SK-N-SH treated with all-trans-retinoic acid at 6 μM for 48 hours (cell line): ENCODE results near the gene EHMT2.

ENCODE experiments used
- ATAC-seq: fragments of 200-7000 bp; cut with Tn5 transposase; 3 replicates; pipeline ENCODE4 v1.9.1; 2020; ENCODE audit warnings: mild to moderate bottlenecking, moderate library complexity
- ARNTL ChIP-seq: fragments of 450-650 bp; formaldehyde crosslinking; IDR thresholded peaks from 2 replicates; pipeline ENCODE4 v1.5.0; 2020; ENCODE audit warnings: low read depth, mild to moderate bottlenecking, moderate library complexity, borderline replicate concordance
- BACH2 ChIP-seq: fragments of 250-450 bp; sonication (Bioruptor Pico); IDR thresholded peaks from 2 replicates; pipeline ENCODE4 v1.9.0; 2021; ENCODE audit warnings: mild to moderate bottlenecking, borderline replicate concordance
- CREB5 ChIP-seq: fragments of 250-450 bp; sonication (Bioruptor Pico); IDR thresholded peaks from 2 replicates; pipeline ENCODE4 v1.5.1; 2020; ENCODE audit warnings: low read depth, mild to moderate bottlenecking, moderate library complexity
- CSDC2 ChIP-seq: fragments of 250-450 bp; sonication (Bioruptor Pico); IDR thresholded peaks from 2 replicates; pipeline ENCODE4 v1.5.0; 2020; ENCODE audit warnings: mild to moderate bottlenecking, moderate library complexity
- CSRNP3 ChIP-seq: fragments of 250-450 bp; sonication (Bioruptor Pico); IDR thresholded peaks from 2 replicates; pipeline ENCODE4 v1.5.1; 2021; ENCODE audit warnings: mild to moderate bottlenecking, moderate library complexity
- GLIS3 ChIP-seq: fragments of 250-450 bp; sonication (Bioruptor Pico); IDR thresholded peaks from 2 replicates; pipeline ENCODE4 v1.5.0; 2020; ENCODE audit warnings: mild to moderate bottlenecking, moderate library complexity
- ISL1 ChIP-seq: fragments of 250-450 bp; sonication (Bioruptor Pico); IDR thresholded peaks from 2 replicates; pipeline ENCODE4 v2.1.2; 2022; ENCODE audit warnings: mild to moderate bottlenecking, moderate library complexity
- OSR1 ChIP-seq: fragments of 250-450 bp; sonication (Bioruptor Pico); IDR thresholded peaks from 2 replicates; pipeline ENCODE4 v1.8.0; 2022; ENCODE audit warnings: moderate library complexity, mild to moderate bottlenecking, inconsistent platforms
- PATZ1 ChIP-seq: fragments of 250-450 bp; sonication (Bioruptor Pico); IDR thresholded peaks from 2 replicates; pipeline ENCODE4 v1.8.0; 2020; ENCODE audit warnings: mild to moderate bottlenecking, moderate library complexity, borderline replicate concordance
- POU6F1 ChIP-seq: fragments of 250-450 bp; sonication (Bioruptor Pico); IDR thresholded peaks from 2 replicates; pipeline ENCODE4 v1.8.0; 2021; ENCODE audit warnings: low read depth, mild to moderate bottlenecking, moderate library complexity, borderline replicate concordance
- PPARA ChIP-seq: fragments of 250-450 bp; sonication (Bioruptor Pico); IDR thresholded peaks from 2 replicates; pipeline ENCODE4 v1.5.0; 2020; ENCODE audit warnings: mild to moderate bottlenecking, borderline replicate concordance
- RARB ChIP-seq: fragments of 250-450 bp; sonication (Bioruptor Pico); IDR thresholded peaks from 2 replicates; pipeline ENCODE4 v1.8.0; 2021; ENCODE audit warnings: mild to moderate bottlenecking, moderate library complexity
- TCF4 ChIP-seq: fragments of 250-450 bp; sonication (Bioruptor Pico); IDR thresholded peaks from 2 replicates; pipeline ENCODE4 v1.8.0; 2021; ENCODE audit warnings: mild to moderate bottlenecking, moderate library complexity, borderline replicate concordance
- ZFP3 ChIP-seq: fragments of 250-450 bp; sonication (Bioruptor Pico); IDR thresholded peaks from 2 replicates; pipeline ENCODE4 v1.5.0; 2020; ENCODE audit warnings: mild to moderate bottlenecking, moderate library complexity
- ZFP30 ChIP-seq: fragments of 450-650 bp; formaldehyde crosslinking; IDR thresholded peaks from 2 replicates; pipeline ENCODE4 v1.5.0; 2022; ENCODE audit warnings: mild to moderate bottlenecking, moderate library complexity
- ZNF70 ChIP-seq: fragments of 450-650 bp; formaldehyde crosslinking; IDR thresholded peaks from 2 replicates; pipeline ENCODE4 v1.5.0; 2020; ENCODE audit warnings: mild to moderate bottlenecking, moderate library complexity

EHMT2 gene

GRCh38 chr6:31878222-31878621 lies 19.3 kb downstream of the EHMT2 start:
- TF ChIP-seq GLIS3 (CRISPR knock-in tag) (no peak), CSDC2 (CRISPR knock-in tag) (no peak), ARNTL (CRISPR knock-in tag) (no peak), PATZ1 (no peak), CSRNP3 (CRISPR knock-in tag) (no peak), RARB (CRISPR knock-in tag) (no peak), TCF4 (CRISPR knock-in tag) (no peak), ZNF70 (no peak)

DNA sequence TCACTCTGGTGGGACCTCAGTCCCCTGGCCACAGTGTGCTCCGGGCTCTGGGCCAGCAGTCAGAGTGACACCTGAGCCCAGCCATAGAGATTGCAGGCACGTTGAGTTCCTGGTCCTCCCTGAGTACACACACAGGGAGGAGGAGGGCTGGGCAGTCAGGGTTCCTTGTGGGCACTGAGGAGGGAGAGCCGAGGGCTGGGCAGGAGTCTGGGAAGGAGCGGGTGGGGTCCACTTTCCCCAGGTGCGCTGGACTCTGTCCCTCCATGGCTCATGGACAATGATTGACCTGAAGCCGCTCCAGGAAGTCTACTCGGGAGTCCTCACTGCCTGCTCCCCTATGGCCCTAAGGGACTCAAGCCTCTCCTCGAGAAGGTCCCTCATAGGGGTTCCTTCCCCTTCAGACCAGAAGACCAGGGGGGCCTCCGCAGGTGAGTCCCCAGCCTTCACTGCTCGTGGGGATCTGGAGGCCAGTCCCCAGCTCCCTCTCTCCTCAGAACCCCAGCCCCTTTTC lies 19.8 kb downstream of the EHMT2 start:
- ATAC-seq = peak; percentile 30; the same call in 2 of the 3 replicates
- TF ChIP-seq PATZ1 = no peak
- TF ChIP-seq CSRNP3 (CRISPR knock-in tag) = no peak
- no peak for TF ChIP-seq ISL1 (CRISPR knock-in tag)
- TF ChIP-seq CREB5 (CRISPR knock-in tag) = no peak
- TF ChIP-seq PPARA (CRISPR knock-in tag) = no peak
- no peak for TF ChIP-seq ZFP30 (CRISPR knock-in tag)

More at GRCh38 chr6:31878222-31878621, 19.3 kb downstream of the EHMT2 start:
- no peak; the same call in 2 of the 3 replicates for ATAC-seq

- no peak for TF ChIP-seq CREB5 (CRISPR knock-in tag)
- no peak for TF ChIP-seq BACH2 (CRISPR knock-in tag)
- no peak for TF ChIP-seq CSDC2 (CRISPR knock-in tag)
- TF ChIP-seq POU6F1 (CRISPR knock-in tag) = no peak
- TF ChIP-seq RARB (CRISPR knock-in tag) = no peak
- TF ChIP-seq OSR1 (CRISPR knock-in tag) = no peak
- no peak for TF ChIP-seq ZFP3 (CRISPR knock-in tag)
- no peak for TF ChIP-seq ISL1 (CRISPR knock-in tag)
- peak; percentile 7 for ATAC-seq
Observed at GRCh38 chr6:31877125-31877650, 20.3 kb downstream of the EHMT2 start.
